Fibroblast of skin of right biceps (primary cell): Measurements from ENCODE around the gene IFNL2.

Experiments
- DNase-seq: peaks from one replicate; pipeline ENCODE4 v3.0.0-alpha.2; 2013

Gene IFNL2

DNA sequence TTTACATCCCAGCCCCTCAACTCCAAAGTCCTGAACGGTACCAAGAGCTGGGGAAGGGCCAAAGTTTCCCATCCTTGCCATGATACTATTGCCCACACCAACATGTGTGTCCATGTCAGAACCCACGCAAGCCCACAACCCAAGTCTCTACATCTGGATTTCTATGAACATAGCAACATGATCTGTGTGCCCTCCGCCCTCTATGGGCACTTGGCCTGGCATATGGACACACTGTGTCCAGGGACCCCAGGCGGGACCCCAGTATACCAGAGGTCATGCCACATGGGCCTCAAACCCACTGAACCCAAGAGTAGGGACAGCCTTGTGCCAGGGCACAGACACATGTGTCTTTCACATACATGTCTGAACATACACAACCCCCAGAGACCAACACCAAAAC is 50.5 kb downstream of the IFNL2 start:
- DNase-seq: no peak

DNA sequence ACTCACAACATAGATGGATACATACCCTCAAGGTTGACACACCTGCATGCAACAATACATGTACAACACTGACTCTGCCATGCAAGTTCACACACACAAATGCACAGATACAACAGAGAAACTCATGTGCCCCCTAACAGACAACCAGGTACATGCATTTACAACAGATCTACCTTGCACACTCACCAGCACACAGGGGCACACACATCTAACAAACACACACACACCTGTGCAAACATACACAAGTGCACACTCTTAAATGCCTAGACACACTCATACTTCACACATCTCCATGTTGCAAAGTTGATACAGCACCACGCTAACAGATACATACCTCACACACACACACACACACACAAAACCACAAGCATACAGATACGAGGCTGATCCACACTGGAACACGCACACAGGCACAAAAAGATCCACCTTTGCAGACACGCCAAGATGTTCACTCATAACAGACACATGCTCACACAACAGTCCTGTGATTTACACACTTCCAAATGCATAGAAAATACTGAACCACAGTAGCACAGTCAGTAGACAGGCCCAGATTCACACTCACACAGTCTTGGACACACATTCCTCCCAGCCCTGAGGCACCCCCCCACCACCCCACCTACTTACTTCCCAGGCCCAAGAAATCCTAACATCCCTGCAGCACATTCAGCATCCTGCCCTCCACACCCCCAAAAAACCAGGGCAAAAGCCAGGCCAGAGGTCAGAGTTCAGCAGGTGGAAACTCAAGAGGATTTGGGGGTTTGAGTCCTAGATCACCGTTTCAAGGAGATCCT is 51.1 kb downstream of the IFNL2 start:
- no peak for DNase-seq
